ENCODE data around the gene TTC7B. TPM values are rescaled to one million over a fixed set of nuclear protein-coding genes. Genes with fewer than 3 reads are reported as not detected.

The TTC7B gene
- total and polyA plus RNA-seq, 9 of the 15 experiments (the other 6 are each of a cell fraction or from before 2014, with no cell fraction given): 2.2 to 77.2 (median 36.7) TPM

- TF ChIP-seq MTA3 (IDR thresholded peaks at IDR 0.05; ENCODE audit: borderline replicate concordance) (no peak), MEIS2 (IDR thresholded peaks at IDR 0.05; ENCODE audit: partially characterized antibody) (peak; percentile 65), RAD21 (CRISPR knock-in tag; conservative IDR thresholded peaks at IDR 0.05 in 1 of 2, IDR thresholded peaks at IDR 0.05 in 1 of 2) (peak; percentile 43 to 64), ILK (tag; IDR thresholded peaks at IDR 0.05; ENCODE audit: borderline replicate concordance, low read depth) (no peak), HCFC1 (IDR thresholded peaks at IDR 0.05; ENCODE audit: low read depth, low read length) (peak; percentile 31; the same call in 1 of the 2 replicates), EP300 (IDR thresholded peaks at IDR 0.05; ENCODE audit: low read length) (0 out of 2 replicates have a peak, but pooled peaks have one; percentile 21), ZNF512 (tag; IDR thresholded peaks at IDR 0.05) (no peak), CEBPZ (IDR thresholded peaks at IDR 0.05; ENCODE audit: borderline replicate concordance, low read depth, low read length) (no peak), SMC3 (conservative IDR thresholded peaks at IDR 0.05; ENCODE audit: insufficient read depth, low read depth, low read length) (peak; percentile 45; the same call in 1 of the 2 replicates), CXXC5 (CRISPR knock-in tag; IDR thresholded peaks at IDR 0.05) (peak; percentile 51; the same call in 1 of the 2 replicates), RBFOX2 (IDR thresholded peaks at IDR 0.05; ENCODE audit: low read depth, low read length) (peak; percentile 40; the same call in 1 of the 2 replicates)
- TF ChIP-seq, protein P1, sequence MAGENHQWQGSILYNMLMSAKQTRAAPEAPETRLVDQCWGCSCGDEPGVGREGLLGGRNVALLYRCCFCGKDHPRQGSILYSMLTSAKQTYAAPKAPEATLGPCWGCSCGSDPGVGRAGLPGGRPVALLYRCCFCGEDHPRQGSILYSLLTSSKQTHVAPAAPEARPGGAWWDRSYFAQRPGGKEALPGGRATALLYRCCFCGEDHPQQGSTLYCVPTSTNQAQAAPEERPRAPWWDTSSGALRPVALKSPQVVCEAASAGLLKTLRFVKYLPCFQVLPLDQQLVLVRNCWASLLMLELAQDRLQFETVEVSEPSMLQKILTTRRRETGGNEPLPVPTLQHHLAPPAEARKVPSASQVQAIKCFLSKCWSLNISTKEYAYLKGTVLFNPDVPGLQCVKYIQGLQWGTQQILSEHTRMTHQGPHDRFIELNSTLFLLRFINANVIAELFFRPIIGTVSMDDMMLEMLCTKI (IDR thresholded peaks at IDR 0.05; ENCODE audit: partially characterized antibody): no peak
- TF ChIP-seq, protein P2, sequence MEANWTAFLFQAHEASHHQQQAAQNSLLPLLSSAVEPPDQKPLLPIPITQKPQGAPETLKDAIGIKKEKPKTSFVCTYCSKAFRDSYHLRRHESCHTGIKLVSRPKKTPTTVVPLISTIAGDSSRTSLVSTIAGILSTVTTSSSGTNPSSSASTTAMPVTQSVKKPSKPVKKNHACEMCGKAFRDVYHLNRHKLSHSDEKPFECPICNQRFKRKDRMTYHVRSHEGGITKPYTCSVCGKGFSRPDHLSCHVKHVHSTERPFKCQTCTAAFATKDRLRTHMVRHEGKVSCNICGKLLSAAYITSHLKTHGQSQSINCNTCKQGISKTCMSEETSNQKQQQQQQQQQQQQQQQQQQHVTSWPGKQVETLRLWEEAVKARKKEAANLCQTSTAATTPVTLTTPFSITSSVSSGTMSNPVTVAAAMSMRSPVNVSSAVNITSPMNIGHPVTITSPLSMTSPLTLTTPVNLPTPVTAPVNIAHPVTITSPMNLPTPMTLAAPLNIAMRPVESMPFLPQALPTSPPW (CRISPR knock-in tag; IDR thresholded peaks at IDR 0.05): peak; percentile 95
Observed at GRCh38 chr14:90758028-90758889, 58.0 kb downstream of the TTC7B start (continued).

Measured in K562 (cell line).